HT1080 (cell line): Measurements from ENCODE around the gene DCLK3. TPM values are rescaled to one million over a fixed set of nuclear protein-coding genes. Genes with fewer than 3 reads are reported as not detected.
A peak's percentile ranks its signal among the peaks of the same experiment; 100 is the strongest.

Experiments used
- DNase-seq: peaks from one replicate; pipeline ENCODE4 v3.0.0-alpha.2; 2015; ENCODE audit warnings: low read depth
- total RNA-seq: library from RNA; depleted of rRNA; stranded (reverse); fragments of >200 nt; shearing (Covaris generic); gene quantifications from 2 replicates; pipeline ENCODE4 v1.2.3, GENCODE V29; 2014

DCLK3 gene
- total RNA-seq, 1 experiment from 2014 or later = not detected

GRCh38 chr3:36709826-36710365, 54.5 kb downstream of the DCLK3 start:
- no peak for DNase-seq

- no peak for DNase-seq
Observed at GRCh38 chr3:36709281-36709680, 55.1 kb downstream of the DCLK3 start.

- peak; percentile 86 for DNase-seq
Observed at GRCh38 chr3:36707623-36708409, 56.5 kb downstream of the DCLK3 start.

GRCh38 chr3:36705015-36705414, 59.3 kb downstream of the DCLK3 start:
- no peak for DNase-seq

GRCh38 chr3:36704280-36704679, 60.1 kb downstream of the DCLK3 start:
- no peak for DNase-seq

- DNase-seq = no peak
Observed at GRCh38 chr3:36701249-36701572, 63.1 kb downstream of the DCLK3 start.

GRCh38 chr3:36700537-36701248, 63.7 kb downstream of the DCLK3 start:
- DNase-seq = peak; percentile 77

GRCh38 chr3:36698314-36698713, 66.0 kb downstream of the DCLK3 start:
- DNase-seq = no peak

GRCh38 chr3:36697229-36698001, 66.9 kb downstream of the DCLK3 start:
- DNase-seq = peak; percentile 15

- DNase-seq = no peak
Observed at GRCh38 chr3:36696799-36697198, 67.6 kb downstream of the DCLK3 start.

- DNase-seq = peak; percentile 88
Observed at GRCh38 chr3:36695769-36696137, 68.6 kb downstream of the DCLK3 start.

- DNase-seq = no peak
Observed at GRCh38 chr3:36695113-36695768, 69.1 kb downstream of the DCLK3 start.

- DNase-seq = no peak
Observed at GRCh38 chr3:36693670-36694069, 70.7 kb downstream of the DCLK3 start.

- no peak for DNase-seq
Observed at GRCh38 chr3:36689560-36689959, 74.8 kb downstream of the DCLK3 start.

- DNase-seq = no peak
Observed at GRCh38 chr3:36688815-36689214, 75.5 kb downstream of the DCLK3 start.

- DNase-seq = no peak
Observed at GRCh38 chr3:36686516-36686915, 77.8 kb downstream of the DCLK3 start.

- DNase-seq = no peak
Observed at GRCh38 chr3:36681867-36682266, 82.5 kb downstream of the DCLK3 start.

GRCh38 chr3:36680952-36681351, 83.4 kb downstream of the DCLK3 start:
- peak; percentile 13 for DNase-seq

GRCh38 chr3:36679384-36680200, 84.8 kb downstream of the DCLK3 start:
- peak; percentile 83 for DNase-seq

- DNase-seq = peak; percentile 88
Observed at GRCh38 chr3:36678216-36679013, 85.9 kb downstream of the DCLK3 start.
